Activated CD4-positive, alpha-beta T cell treated with anti-CD3 and anti-CD28 coated beads, Interleukin-2, amount 50 U/mL, for 4 hours (primary cell): ENCODE data around the gene NT5C.

Experiments used
- DNase-seq, 2 experiments: peaks; one replicate each; pipeline ENCODE4 v3.0.0-alpha.2; 2020

Gene NT5C

DNA sequence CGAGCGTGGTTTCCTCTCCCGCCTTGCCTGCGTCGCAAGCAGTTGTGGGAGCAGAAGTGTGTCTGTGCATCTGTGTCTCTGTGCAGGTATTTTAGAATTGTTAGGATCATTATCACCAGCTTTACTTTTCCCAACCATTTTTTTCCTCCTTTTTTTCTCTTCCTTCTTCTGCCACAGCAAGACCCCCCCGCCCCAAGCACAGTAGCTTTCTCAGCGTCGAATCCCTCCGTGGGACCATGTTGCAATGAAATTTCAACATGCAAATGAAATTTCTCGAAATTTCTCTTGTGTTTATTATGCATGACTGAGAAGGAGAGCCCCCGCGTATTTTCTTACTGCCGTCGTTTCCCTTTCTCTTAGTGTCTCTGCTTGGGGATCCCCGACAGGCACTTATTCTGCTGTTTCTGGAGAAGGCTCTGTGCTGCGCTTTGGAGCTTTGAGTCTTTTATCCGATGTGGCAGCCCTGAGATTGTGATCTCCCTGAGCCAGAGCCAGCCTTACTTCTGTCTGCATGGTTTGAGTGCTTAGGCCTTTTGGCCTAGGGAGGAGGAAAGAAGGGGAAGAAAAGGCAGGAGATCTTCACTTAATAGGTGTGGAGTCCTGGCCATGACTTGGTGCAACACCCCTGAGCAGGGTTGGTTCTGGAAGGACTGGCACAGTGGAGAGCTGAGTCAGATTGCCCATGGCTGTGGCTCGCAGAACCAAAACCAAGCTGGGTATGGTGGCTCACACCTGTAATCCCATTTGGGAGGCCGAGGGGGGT, 16.8 kb downstream of the NT5C start:
- no peak for DNase-seq

DNA sequence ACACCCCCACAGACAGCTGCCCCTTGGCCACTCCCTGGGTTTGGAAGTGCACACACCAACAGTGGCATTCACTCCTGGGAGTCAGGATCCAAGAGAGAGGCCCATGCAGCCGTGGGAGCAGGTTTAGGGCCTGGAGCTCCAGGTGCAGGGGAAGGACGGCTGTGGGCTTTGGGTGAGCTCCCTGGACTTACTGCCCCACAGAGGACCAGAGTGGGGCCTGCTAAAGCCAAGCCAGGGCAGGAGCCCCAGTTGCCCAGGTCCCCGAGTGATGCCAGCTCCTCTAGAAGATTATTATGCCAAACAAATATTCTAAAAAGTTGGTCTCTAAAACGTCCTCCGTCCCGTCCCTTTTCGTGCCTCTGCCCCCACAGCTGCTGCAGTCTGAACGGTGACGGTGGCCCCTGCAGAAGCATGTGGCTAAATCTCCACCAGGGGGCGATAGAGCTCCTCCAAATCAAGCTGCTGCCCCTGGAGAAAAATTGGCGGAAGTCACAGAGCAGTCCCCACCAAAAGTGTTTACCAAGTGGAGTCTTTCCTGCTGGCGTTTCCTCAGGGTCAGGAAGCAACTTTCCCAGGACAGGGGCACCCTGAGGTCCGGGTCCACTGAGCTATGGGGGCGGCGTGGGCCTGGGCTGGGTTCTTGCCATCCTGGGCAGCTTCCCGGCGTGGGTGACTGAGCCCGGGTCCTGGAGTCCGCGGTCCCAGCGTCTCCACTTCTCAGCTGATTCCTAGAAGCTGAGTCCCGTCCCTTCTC, 17.6 kb downstream of the NT5C start:
- peak; percentile 87 to 89 for DNase-seq

- DNase-seq = no peak
These were observed 19.7 kb downstream of the NT5C start for GRCh38 chr17:75111777-75112335.

- no peak for DNase-seq
These were observed 21.2 kb downstream of the NT5C start for GRCh38 chr17:75110234-75110937.

DNA sequence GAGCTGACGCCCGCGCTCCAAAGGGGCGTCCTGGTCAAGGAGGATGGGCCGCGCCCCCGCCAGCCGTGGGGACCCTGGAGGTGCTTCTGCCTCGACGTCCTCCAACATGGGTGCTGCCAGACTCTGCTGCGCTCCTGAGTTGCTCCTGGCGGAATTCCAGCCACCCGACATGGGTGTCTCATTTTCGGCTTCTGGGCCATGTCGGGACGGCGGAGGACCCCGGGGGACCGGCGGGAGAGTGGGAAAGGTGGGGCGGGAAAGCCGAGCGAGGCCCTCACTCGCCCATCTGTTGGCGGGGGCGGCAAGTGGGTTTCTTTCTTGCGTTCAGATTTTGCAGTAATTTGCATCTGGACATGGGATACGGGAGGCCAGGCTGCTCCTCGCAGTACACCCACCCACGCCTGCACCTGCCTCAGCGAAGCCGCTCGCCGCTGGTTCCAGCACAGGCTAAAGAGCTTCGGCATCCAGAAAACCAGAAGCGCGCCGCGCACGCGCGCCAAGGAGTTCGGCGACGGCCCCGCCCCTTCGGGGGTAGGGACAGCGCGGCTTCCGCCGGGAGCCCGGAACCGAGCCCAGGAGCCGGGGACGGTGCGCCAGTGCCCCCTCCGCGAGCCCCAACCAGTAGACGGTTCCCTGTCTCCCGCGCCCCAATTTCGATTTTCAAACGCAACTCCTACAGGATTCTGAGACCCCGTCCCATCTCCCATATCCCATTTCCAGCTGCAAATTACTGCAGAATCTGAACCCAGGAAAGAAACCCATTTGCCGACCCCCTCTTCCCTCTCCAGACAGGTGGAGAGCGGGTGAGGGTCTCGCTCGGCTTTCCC, 21.9 kb downstream of the NT5C start, which contains the start of gene ARMC7:
Gene ARMC7 (plus strand): TSS at position 563 of the 827 bp plus-strand sequence. CDS start 320 bp downstream, outside the sequence.
- peak; percentile 85 to 86 for DNase-seq

DNA sequence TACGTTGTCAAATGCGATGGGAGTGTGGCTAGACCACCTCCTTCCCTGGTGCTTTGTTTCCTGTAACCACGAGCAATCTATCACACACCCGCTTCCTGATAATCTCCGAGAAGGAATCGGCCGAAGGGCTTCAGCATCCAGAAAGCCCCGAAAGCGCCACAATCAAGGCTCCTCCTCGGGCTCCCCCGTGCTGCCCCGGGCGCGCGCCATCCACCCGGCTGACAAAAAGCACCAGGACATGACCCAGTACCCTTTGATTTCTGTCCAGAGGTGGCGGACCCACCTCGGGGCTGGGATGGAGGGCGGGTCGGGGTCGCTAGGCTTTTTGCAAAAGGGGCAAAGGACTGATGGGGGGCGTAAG, 22.5 kb downstream of the NT5C start:
- no peak for DNase-seq

GRCh38 chr17:75108193-75108592, 23.3 kb downstream of the NT5C start:
- no peak for DNase-seq

DNA sequence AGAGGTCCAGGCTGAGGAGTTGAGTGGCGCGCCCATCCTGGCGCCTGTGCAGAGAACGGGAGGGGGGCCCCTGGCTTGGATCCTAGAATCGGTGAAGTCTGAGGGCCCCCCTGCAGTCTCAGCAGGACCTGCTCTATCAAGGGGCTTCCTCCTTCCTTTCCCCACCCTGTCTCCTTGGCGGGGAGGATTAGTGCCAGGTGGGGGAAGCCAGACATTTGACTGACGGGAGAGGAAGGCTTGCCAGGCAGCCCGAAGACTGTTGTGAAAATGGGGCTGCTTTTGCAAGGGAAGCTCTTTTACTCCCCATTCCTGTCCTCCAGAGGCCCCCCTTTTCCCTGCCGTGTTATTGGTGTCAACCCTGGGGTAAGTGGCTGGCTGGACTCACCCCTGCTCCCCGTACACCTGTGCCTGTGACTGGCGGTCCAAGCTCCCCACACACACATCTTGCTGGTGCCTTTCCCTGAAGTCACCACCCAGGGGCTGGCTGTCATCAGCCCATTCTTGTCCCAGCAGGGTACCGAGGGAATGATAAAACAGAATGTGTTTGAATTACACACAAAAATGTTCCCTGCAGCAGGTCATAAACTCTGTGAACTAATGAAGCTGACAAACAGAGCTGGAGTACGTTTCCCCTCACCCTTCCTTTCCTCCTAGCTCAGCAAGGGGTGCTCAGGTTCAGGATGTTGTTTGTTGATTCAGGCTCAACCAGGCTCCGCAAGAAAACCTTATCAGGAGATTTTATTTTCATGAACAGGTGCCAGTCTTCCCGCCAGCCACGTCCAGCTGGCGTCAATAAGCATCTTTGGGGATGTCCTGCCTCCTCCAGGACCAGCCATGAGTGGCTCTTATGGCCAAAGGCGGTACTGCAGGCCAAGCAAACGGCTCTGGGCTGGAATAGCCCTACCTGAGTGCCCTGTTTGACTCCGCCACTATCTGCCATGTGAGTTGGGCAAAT, 26.1 kb downstream of the NT5C start:
- no peak for DNase-seq

DNA sequence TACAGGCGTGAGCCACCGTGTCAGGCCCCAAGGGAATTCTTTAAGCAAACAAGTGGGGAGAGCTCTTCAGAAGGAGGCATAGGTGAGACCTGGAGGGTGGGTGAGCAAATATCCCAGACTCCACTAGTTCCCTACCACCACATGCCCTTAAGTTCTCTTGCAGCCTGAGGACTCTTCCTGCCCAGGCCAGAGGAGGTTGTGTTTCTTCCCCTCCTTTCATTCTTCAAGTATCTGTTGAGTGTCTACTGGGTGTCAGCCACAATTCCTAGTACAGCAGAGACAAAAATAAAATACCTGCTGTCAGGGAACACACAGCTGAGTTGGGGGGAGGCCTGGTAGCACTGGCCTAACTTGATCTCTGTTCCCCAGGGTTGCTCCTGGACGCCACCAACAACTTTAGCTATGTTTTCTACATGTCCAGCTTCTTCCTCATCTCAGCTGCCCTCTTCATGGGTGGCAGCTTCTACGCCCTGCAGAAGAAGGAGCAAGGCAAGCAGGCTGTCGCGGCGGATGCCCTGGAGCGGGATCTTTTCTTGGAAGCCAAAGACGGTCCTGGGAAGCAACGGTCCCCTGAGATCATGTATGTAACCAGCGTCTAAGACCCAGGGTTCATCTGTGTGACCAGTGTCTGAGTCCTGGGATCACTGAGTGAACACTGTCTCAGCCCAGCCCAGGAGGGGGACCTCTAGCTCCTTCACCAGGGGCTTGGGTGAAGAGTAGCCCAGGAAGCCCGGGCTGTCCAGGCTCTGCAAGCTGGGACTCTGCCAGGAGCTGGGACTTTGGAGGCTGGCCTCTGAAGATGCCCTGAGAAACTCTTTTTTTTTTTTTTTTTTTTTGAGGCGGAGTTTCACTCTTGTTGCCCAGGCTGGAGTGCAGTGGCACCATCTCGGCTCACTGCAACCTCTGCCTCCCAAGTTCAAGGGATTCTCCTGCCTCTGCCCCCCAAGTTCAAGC, 27.7 kb downstream of the NT5C start:
- no peak for DNase-seq

DNA sequence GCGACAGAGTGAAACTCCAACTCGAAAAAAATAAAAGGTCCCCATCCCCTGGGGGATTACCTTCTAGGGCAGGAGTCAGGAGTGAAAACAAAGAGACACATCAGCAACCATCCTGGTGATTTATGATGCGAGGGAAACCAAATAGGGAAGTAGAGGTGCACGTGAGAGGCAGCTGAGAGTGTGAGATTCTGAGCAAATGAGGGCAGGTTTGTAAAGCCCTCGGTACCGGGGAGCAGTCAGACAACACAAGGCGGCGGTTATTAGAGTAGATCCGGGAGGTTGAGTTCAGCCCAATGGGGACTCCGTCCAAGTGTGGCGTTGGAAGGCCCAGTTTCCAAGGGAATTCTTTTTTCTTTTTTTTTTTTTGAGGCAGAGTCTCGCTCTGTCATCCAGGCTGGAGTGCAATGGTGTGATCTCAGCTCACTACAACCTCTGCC, 29.1 kb downstream of the NT5C start:
- no peak for DNase-seq

GRCh38 chr17:75099881-75100595, 31.5 kb downstream of the NT5C start:
- DNase-seq = no peak

DNA sequence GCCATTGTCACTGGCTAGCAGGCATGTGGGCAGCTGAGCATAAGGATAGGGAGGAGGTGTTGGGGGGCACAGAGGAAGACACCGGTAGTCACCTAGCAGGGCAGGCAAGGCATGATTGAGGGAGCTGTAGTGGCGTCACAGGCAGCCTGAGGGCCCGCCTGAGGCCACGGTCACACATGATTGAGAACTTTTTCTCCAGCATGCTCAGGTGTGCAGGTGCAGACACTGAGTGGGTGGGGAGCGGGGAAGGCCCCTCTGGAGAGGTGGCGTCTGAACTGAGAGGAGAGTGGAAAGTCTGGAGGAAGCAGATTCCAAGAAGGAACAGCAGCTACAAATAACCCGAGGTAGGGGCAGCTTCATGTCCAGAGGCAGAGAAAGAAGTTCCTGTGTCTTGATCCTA, 32.7 kb downstream of the NT5C start:
- no peak for DNase-seq

DNA sequence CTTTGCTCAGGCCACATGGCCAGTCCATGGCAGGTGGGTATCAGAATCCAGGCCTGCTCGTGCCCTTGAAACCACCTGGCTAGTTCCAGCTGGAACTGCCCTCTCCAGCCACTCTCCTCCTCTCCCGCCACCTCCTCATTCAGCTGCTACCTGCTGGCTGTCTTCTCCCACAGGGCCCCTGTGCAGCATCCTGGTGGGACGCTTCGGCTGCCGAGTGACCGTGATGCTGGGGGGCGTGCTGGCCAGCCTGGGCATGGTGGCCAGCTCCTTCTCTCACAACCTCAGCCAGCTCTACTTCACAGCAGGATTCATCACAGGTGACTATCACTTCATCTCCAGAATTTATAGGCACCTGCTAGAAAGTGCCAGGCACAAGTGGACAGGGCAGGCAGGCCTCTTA, 33.7 kb downstream of the NT5C start:
- no peak for DNase-seq

- no peak for DNase-seq
These were observed 35.4 kb downstream of the NT5C start for GRCh38 chr17:75096082-75096625.

DNA sequence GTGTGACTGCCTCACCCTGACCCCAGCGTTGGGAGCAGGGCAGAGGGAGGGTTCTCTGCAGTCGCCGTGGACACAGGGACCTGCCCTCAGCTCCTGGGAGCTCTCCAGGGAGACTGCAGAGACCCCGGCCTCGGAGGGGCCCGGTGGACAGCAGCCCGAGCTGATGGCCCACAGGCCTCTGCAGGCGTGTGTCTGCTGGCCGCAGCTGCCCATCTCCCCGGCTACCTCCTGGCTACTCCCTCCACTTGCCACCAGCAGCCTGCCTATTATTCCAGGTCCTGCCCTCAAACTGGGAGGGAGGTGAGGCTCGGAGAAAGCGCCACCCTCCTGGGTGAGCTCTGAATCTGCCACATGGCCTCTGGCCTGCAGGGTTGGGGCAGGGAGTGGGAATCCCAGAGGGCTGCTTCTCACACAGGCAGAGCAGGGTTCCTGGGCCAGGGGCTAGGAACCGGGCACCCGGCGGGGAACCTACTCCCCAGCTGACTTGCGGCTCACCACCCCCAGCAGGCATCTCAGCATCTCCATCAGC, 36.6 kb downstream of the NT5C start:
- DNase-seq = no peak

- no peak for DNase-seq
These were observed 37.9 kb downstream of the NT5C start for GRCh38 chr17:75093548-75094158.

DNA sequence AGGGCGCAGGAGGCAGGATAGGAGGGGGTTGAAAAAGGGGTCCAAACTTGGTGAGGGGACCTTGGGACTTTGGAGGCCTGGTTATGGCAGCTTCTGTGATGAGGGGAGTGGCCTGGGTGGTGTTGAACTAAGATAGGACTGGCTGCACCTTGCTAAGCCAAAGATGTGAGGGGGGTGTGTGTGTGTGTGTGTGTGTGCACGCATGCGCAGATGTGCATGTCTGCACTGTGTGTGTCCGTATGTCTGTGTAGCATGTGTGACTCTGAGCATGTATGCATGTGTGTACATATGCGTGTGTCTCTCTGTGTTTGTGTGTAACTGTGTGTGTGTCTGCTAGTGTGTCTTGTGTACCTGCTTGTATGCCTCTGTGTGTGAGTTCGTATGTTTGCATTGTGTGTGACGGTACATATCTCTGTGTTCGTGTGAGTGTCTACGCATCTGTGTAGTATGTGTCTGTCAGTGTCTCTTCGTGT, 39.7 kb downstream of the NT5C start:
- no peak for DNase-seq
